Cardiac muscle cell (in vitro differentiated cells and primary cell): ENCODE results near the gene LRRC45. TPM values are rescaled to one million over a fixed set of nuclear protein-coding genes. Genes with fewer than 3 reads are reported as not detected.
A peak's percentile ranks its signal among the peaks of the same experiment; 100 is the strongest.

Experiments used
- DNase-seq, 2 donors: peaks; one replicate each; pipeline versions ENCODE4 v3.0.0 to v3.0.0-alpha.2; 2010 to 2017; ENCODE audit warnings: low read depth in 1 of 2, low spot score in 1 of 2
- H3K27ac ChIP-seq: fragments of 200-600 bp; sonication (generic); 2 replicates; pipeline ENCODE4 v1.5.1; 2016
- H3K27me3 ChIP-seq: fragments of 200-600 bp; sonication (generic); 2 replicates; pipeline ENCODE4 v1.6.0; 2016; ENCODE audit warnings: control low read depth
- H3K36me3 ChIP-seq: fragments of 200-600 bp; sonication (generic); 2 replicates; pipeline ENCODE4 v1.5.1; 2016; ENCODE audit warnings: control low read depth
- H3K4me1 ChIP-seq: fragments of 200-600 bp; sonication (generic); 2 replicates; pipeline ENCODE4 v1.8.1; 2017; ENCODE audit warnings: low read depth, mild to moderate bottlenecking, mixed run types
- H3K4me3 ChIP-seq: fragments of 200-600 bp; sonication (generic); 2 replicates; pipeline ENCODE4 v1.5.1; 2016; ENCODE audit warnings: mild to moderate bottlenecking
- H3K9me3 ChIP-seq: fragments of 200-600 bp; sonication (generic); 2 replicates; pipeline ENCODE4 v1.5.1; 2017; ENCODE audit warnings: low read depth, mild to moderate bottlenecking, control low read depth
- CTCF ChIP-seq: IDR thresholded peaks from 2 replicates; pipeline ENCODE4 v1.5.1; 2012; ENCODE audit warnings: low read depth, mild to moderate bottlenecking, low read length
- polyA plus RNA-seq: library from polyadenylated mRNA; unstranded; fragments of >200 nt; fragmentation: Nextera tagmentation; extraction: Ambion mirVana; gene quantifications from 2 replicates; pipeline ENCODE4 v1.2.1, GENCODE V29; 2016
- total RNA-seq: library from RNA; depleted of rRNA; stranded (reverse); fragments of >200 nt; gene quantifications from 2 replicates; pipeline ENCODE4 v1.2.3, GENCODE V29; 2016

LRRC45 gene
- total and polyA plus RNA-seq, 2 experiments from 2014 or later: 31.8 to 36.5 TPM

GRCh38 chr17:81999587-81999975, 23.5 kb upstream of the LRRC45 start:
- no peak overlapping the region for H3K4me3 ChIP-seq
- TF ChIP-seq CTCF: no peak
- H3K27me3 ChIP-seq: no peaks in the 10 kb centered on the region
- no peaks in the 10 kb centered on the region for H3K4me1 ChIP-seq
- DNase-seq: no peak
- no peaks in the 10 kb centered on the region for H3K36me3 ChIP-seq
- no peaks in the 10 kb centered on the region for H3K9me3 ChIP-seq
- H3K27ac ChIP-seq: no peak overlapping the region

- no peak for DNase-seq
- Histone ChIP-seq H3K36me3 (no peaks in the 10 kb centered on the region), H3K27me3 (no peaks in the 10 kb centered on the region), H3K4me1 (no peaks in the 10 kb centered on the region), H3K27ac (no peak overlapping the region), H3K4me3 (no peak overlapping the region), H3K9me3 (no peaks in the 10 kb centered on the region)
- no peak for TF ChIP-seq CTCF
These were observed 22.9 kb upstream of the LRRC45 start for GRCh38 chr17:81999976-82000802.

GRCh38 chr17:82000803-82001570, 22.1 kb upstream of the LRRC45 start:
- H3K4me1 ChIP-seq: no peaks in the 10 kb centered on the region
- H3K4me3 ChIP-seq: no peak overlapping the region
- no peak overlapping the region for H3K27ac ChIP-seq
- no peaks in the 10 kb centered on the region for H3K36me3 ChIP-seq
- H3K9me3 ChIP-seq: no peaks in the 10 kb centered on the region
- TF ChIP-seq CTCF: no peak
- no peaks in the 10 kb centered on the region for H3K27me3 ChIP-seq
- DNase-seq: no peak

- Histone ChIP-seq H3K4me1 (no peaks in the 10 kb centered on the region), H3K36me3 (no peaks in the 10 kb centered on the region), H3K4me3 (no peak overlapping the region), H3K27me3 (no peaks in the 10 kb centered on the region), H3K27ac (no peak overlapping the region), H3K9me3 (no peaks in the 10 kb centered on the region)
- TF ChIP-seq CTCF: no peak
- DNase-seq: no peak
These were observed 21.5 kb upstream of the LRRC45 start for GRCh38 chr17:82001571-82002056.

- H3K9me3 ChIP-seq: no peaks in the 10 kb centered on the region
- H3K4me1 ChIP-seq: no peaks in the 10 kb centered on the region
- H3K4me3 ChIP-seq: no peak overlapping the region
- DNase-seq: peak in 1 of 2 donors; percentile 96
- H3K27ac ChIP-seq: no peak overlapping the region
- no peaks in the 10 kb centered on the region for H3K27me3 ChIP-seq
- H3K36me3 ChIP-seq: no peaks in the 10 kb centered on the region
- TF ChIP-seq CTCF: no peak
These were observed 19.4 kb upstream of the LRRC45 start for GRCh38 chr17:82003411-82004381.
